IMR-90 (cell line): Measurements from ENCODE around the gene ZFPL1. TPM values are rescaled to one million over a fixed set of nuclear protein-coding genes. Genes with fewer than 3 reads are reported as not detected.

Experiments used
- ATAC-seq: fragments of 200-7000 bp; cut with Tn5 transposase; 2 replicates; pipeline ENCODE4 v1.9.1; 2020; ENCODE audit warnings: low read depth, mild to moderate bottlenecking, moderate library complexity
- BruUV-seq: library from RNA; stranded (reverse); fragments of 400-500 nt; replicated peaks from 2 replicates; lab custom pipeline; 2021; lab: Mats Ljungman, UMichigan
- CTCF ChIA-PET: fragments of 300-600 bp; formaldehyde crosslinking; extraction: SDS; loops from one replicate; lab custom pipeline; 2021; ENCODE audit warnings: antibody characterized with exemption; lab: Yijun Ruan, JAX
- POLR2A ChIA-PET: fragments of 300-600 bp; sonication (Branson Sonifier 250); formaldehyde crosslinking; loops from one replicate; lab custom pipeline; 2022; ENCODE audit warnings: antibody characterized with exemption; ENCODE audit not compliant: unreplicated experiment; lab: Charles Lee
- DNase-seq: peaks from one replicate; pipeline ENCODE4 v3.0.0; 2013
- H2AFZ ChIP-seq: replicated peaks from 2 replicates; pipeline ENCODE3; 2013; ENCODE audit warnings: low read length, mild to moderate bottlenecking; ENCODE audit not compliant: poor library complexity
- H2AK5ac ChIP-seq: 2 replicates; pipeline ENCODE4 v1.6.1; 2013; ENCODE audit warnings: low read depth, low read length, inconsistent platforms
- H2AK9ac ChIP-seq: replicated peaks from 2 replicates; pipeline ENCODE3; 2013; ENCODE audit warnings: mild to moderate bottlenecking, low read depth, low read length, moderate library complexity; ENCODE audit not compliant: poor library complexity
- H2BK120ac ChIP-seq: 2 replicates; pipeline ENCODE4 v1.6.1; 2013; ENCODE audit warnings: low read depth, low read length, inconsistent platforms
- H2BK15ac ChIP-seq: 3 replicates; pipeline ENCODE4 v1.6.1; 2013; ENCODE audit warnings: low read depth, low read length, inconsistent platforms
- H2BK20ac ChIP-seq: 2 replicates; pipeline ENCODE4 v1.6.1; 2013; ENCODE audit warnings: low read depth, mild to moderate bottlenecking, inconsistent platforms, low read length, moderate library complexity
- H2BK5ac ChIP-seq: 2 replicates; pipeline ENCODE4 v1.6.1; 2013; ENCODE audit warnings: mild to moderate bottlenecking, low read depth, low read length, inconsistent platforms; ENCODE audit not compliant: poor library complexity, severe bottlenecking
- H3K14ac ChIP-seq: replicated peaks from 2 replicates; pipeline ENCODE4 v1.6.1; 2013; ENCODE audit warnings: low read depth, low read length, inconsistent platforms
- H3K18ac ChIP-seq: 2 replicates; pipeline ENCODE4 v1.6.1; 2013; ENCODE audit warnings: low read depth, low read length, control low read depth
- H3K23ac ChIP-seq: 2 replicates; pipeline ENCODE4 v1.6.1; 2013; ENCODE audit warnings: low read depth, low read length, inconsistent platforms
- H3K27ac ChIP-seq: 2 replicates; pipeline ENCODE4 v1.5.1; 2013; ENCODE audit warnings: mild to moderate bottlenecking, control low read depth, low read length; ENCODE audit not compliant: insufficient read depth
- H3K27me3 ChIP-seq: 2 replicates; pipeline ENCODE4 v1.6.1; 2013; ENCODE audit warnings: low read length; ENCODE audit not compliant: control insufficient read depth, insufficient read depth
- H3K36me3 ChIP-seq: 2 replicates; pipeline ENCODE4 v1.6.1; 2013; ENCODE audit warnings: low read length, mixed read lengths; ENCODE audit not compliant: control insufficient read depth, insufficient read depth
- H3K4ac ChIP-seq: 2 replicates; pipeline ENCODE4 v1.6.1; 2013; ENCODE audit warnings: low read depth, low read length, inconsistent platforms
- H3K4me1 ChIP-seq: 2 replicates; pipeline ENCODE4 v1.6.1; 2013; ENCODE audit warnings: low read length, mixed read lengths; ENCODE audit not compliant: control insufficient read depth, insufficient read depth
- H3K4me2 ChIP-seq: 2 replicates; pipeline ENCODE4 v1.6.1; 2013; ENCODE audit warnings: low read depth, mild to moderate bottlenecking, control low read depth, low read length, moderate library complexity
- H3K4me3 ChIP-seq: 2 replicates; pipeline ENCODE4 v1.5.1; 2013; ENCODE audit warnings: low read depth, mild to moderate bottlenecking, control low read depth, low read length, moderate library complexity; ENCODE audit not compliant: insufficient read depth
- H3K56ac ChIP-seq: 2 replicates; pipeline ENCODE4 v1.6.1; 2013; ENCODE audit warnings: low read length, inconsistent platforms; ENCODE audit not compliant: insufficient read depth; ENCODE audit errors: extremely low read depth
- H3K79me1 ChIP-seq, 2 experiments: 2 replicates each; pipeline ENCODE4 v1.6.1; 2013; ENCODE audit warnings: low read length in 2 of 2, inconsistent platforms in 1 of 2, low read depth in 1 of 2
- H3K9ac ChIP-seq: 2 replicates; pipeline ENCODE4 v1.6.1; 2013; ENCODE audit warnings: low read depth, low read length, control low read depth
- H3K9me1 ChIP-seq: 2 replicates; pipeline ENCODE4 v1.6.1; 2013; ENCODE audit warnings: low read length, inconsistent platforms; ENCODE audit not compliant: insufficient read depth
- H3K9me3 ChIP-seq: 2 replicates; pipeline ENCODE4 v1.6.1; 2013; ENCODE audit warnings: low read length; ENCODE audit not compliant: control insufficient read depth, insufficient read depth
- H4K20me1 ChIP-seq: 2 replicates; pipeline ENCODE4 v1.6.1; 2013; ENCODE audit warnings: low read length, inconsistent platforms; ENCODE audit not compliant: insufficient read depth
- H4K5ac ChIP-seq: 2 replicates; pipeline ENCODE4 v1.6.1; 2013; ENCODE audit warnings: mild to moderate bottlenecking, low read depth, low read length, control low read depth
- H4K8ac ChIP-seq, 2 experiments: 2 replicates each; pipeline ENCODE4 v1.6.1; 2013; ENCODE audit warnings: low read depth in 2 of 2, low read length in 2 of 2, control low read depth in 1 of 2, inconsistent platforms in 1 of 2
- H4K91ac ChIP-seq: 2 replicates; pipeline ENCODE4 v1.6.1; 2013; ENCODE audit warnings: low read depth, low read length, inconsistent platforms; ENCODE audit not compliant: insufficient read depth
- CHD1 ChIP-seq: IDR thresholded peaks from 2 replicates; pipeline ENCODE4 v1.6.1; 2012; ENCODE audit warnings: low read depth, low read length, improper control_type of control experiment
- CTCF ChIP-seq: conservative IDR thresholded peaks from 2 replicates; pipeline ENCODE4 v1.5.1; 2012; ENCODE audit warnings: mild to moderate bottlenecking, low read depth, low read length, improper control_type of control experiment
- FOS ChIP-seq: fragments of 150-350 bp; IDR thresholded peaks from 2 replicates; pipeline ENCODE4 v1.6.1; 2016; ENCODE audit warnings: low read depth, low read length
- MAFK ChIP-seq: IDR thresholded peaks from 2 replicates; pipeline ENCODE4 v1.6.1; 2012; ENCODE audit warnings: low read depth, low read length, improper control_type of control experiment
- MXI1 ChIP-seq: IDR thresholded peaks from 2 replicates; pipeline ENCODE4 v1.6.1; 2012; ENCODE audit warnings: low read depth, mild to moderate bottlenecking, low read length, moderate library complexity, borderline replicate concordance
- POLR2A ChIP-seq: IDR thresholded peaks from 2 replicates; pipeline ENCODE4 v1.6.1; 2012; ENCODE audit warnings: mild to moderate bottlenecking, low read depth, low read length
- RAD21 ChIP-seq: IDR thresholded peaks from 2 replicates; pipeline ENCODE4 v1.6.1; 2012; ENCODE audit warnings: low read length, improper control_type of control experiment
- WGBS, 2 experiments: methylation state at CpG; one replicate each; pipeline versions ENCODE4 v1.1.5 to v1.1.7; 2013; ENCODE audit warnings: missing lambda C conversion rate in 2 of 2; ENCODE audit not compliant: insufficient read length in 1 of 2; ENCODE audit errors: extremely low coverage in 2 of 2; 5-methylcytosine and 5-hydroxymethylcytosine counted together
- dilution Hi-C: fragments of 300-500 bp; cut with HindIII; formaldehyde crosslinking; loops from one replicate; pipeline ENCODE4 v1.14.3; 2018; ENCODE audit warnings: low sequenced_read_pairs; ENCODE audit not compliant: unreplicated experiment
- in situ Hi-C: fragments of 300-500 bp; cut with MboI; formaldehyde crosslinking; loops from 3 replicates; pipeline ENCODE4 v1.14.3; 2019; ENCODE audit warnings: low sequenced_read_pairs, inconsistent platforms, mixed read lengths
- intact Hi-C: fragments of 100-400 bp; cut with micrococcal nuclease; formaldehyde crosslinking; loops from 2 replicates; pipeline ENCODE4 v1.10.0; 2022
- polyA plus RNA-seq, 3 experiments: library from polyadenylated mRNA; depleted of rRNA; stranded (reverse); fragments of >200 nt; gene quantifications; 2 replicates each; pipeline ENCODE4 v1.2.3, GENCODE V29; 2012; ENCODE audit warnings: low replicate concordance in 1 of 3
- total RNA-seq: library from RNA; depleted of rRNA; stranded (reverse); fragments of >200 nt; gene quantifications from 2 replicates; pipeline ENCODE4 v1.2.3, GENCODE V29; 2012

Gene ZFPL1
- total and polyA plus RNA-seq, 2 of the 4 experiments (the other 2 are of a cell fraction), result 24.0 to 67.5 TPM

- H3K27me3 ChIP-seq, result no peaks in the 10 kb centered on the region
- no peak overlapping the region for H2BK15ac ChIP-seq
- CTCF ChIA-PET, result no interaction called here
- DNase-seq (no peak), ATAC-seq (no peak)
- H3K4me3 ChIP-seq, result no peak overlapping the region
- H3K9ac ChIP-seq, result no peak overlapping the region
- TF ChIP-seq MXI1, result no peak
- no peak for TF ChIP-seq RAD21
- no peak for TF ChIP-seq FOS
- TF ChIP-seq MAFK, result no peak
- TF ChIP-seq CTCF, result no peak
- no peak for TF ChIP-seq POLR2A
- no peak for TF ChIP-seq CHD1
- H4K8ac ChIP-seq, result no peak overlapping the region
- H3K36me3 ChIP-seq, result no peaks in the 10 kb centered on the region; the same call in none of the 2 replicates
- POLR2A ChIA-PET, result no interaction called here
- H2BK120ac ChIP-seq, result no peak overlapping the region
- H3K4ac ChIP-seq, result no peak overlapping the region
- in situ Hi-C loops (no loop called here), dilution Hi-C loops (no loop called here), intact Hi-C loops (no loop called here)
- peaks cover 3 to 6% of the 10 kb centered on the region in 2 experiments; a peak in 3 of 4 replicates for H3K79me1 ChIP-seq
- WGBS, 2 experiments, result no CpG with 5 or more reads among the region's 1 CpG
- no peak overlapping the region for H2AK5ac ChIP-seq
- H3K18ac ChIP-seq, result no peak overlapping the region
- peak overlapping the region; percentile 42 for H2AK9ac ChIP-seq
- no peak overlapping the region for H4K91ac ChIP-seq
- H3K4me2 ChIP-seq, result no peak overlapping the region
- no peaks in the 10 kb centered on the region for H4K20me1 ChIP-seq
- no peaks in the 10 kb centered on the region; the same call in 1 of the 2 replicates for H3K9me1 ChIP-seq
- H4K5ac ChIP-seq, result no peak overlapping the region
- H3K27ac ChIP-seq, result no peak overlapping the region
- H3K4me1 ChIP-seq, result no peaks in the 10 kb centered on the region
- H3K14ac ChIP-seq, result no peak overlapping the region
- no peak overlapping the region for H2BK5ac ChIP-seq
- no peaks in the 10 kb centered on the region for H3K9me3 ChIP-seq
- no peak overlapping the region for H3K56ac ChIP-seq
- no peak overlapping the region for H2AFZ ChIP-seq
- no peak overlapping the region for H2BK20ac ChIP-seq
- no TSS peak for BruUV-seq
- no peak overlapping the region for H3K23ac ChIP-seq
These were observed 11.4 kb upstream of the ZFPL1 start for GRCh38 chr11:65072631-65072966.
